Measurements from ENCODE around the gene NEK4. TPM values are rescaled to one million over a fixed set of nuclear protein-coding genes. Genes with fewer than 3 reads are reported as not detected.

NEK4 gene
- total and polyA plus RNA-seq, 2 of the 13 experiments (the other 11 are each of a cell fraction or from before 2014, with no cell fraction given) = 16.5 to 38.0 TPM

- H3K27me3 ChIP-seq (ENCODE audit: control insufficient read depth in 1 of 2, insufficient read depth in 2 of 2, low read length in 2 of 2) = no peaks in the 10 kb centered on the region
- no peaks in the 10 kb centered on the region for H4K20me1 ChIP-seq (ENCODE audit: insufficient read depth, low read length)
- FAIRE-seq = peak; percentile 54
- ChIA-PET POLR2A (interaction anchor here (1.5 kb wide), 1 partner anchor 23 kb away, joined by 4 read pairs; no protein-coding TSS in a partner anchor), CTCF (ENCODE audit: low intra/inter-chr PET ratio, low total read pairs) (no interaction called here)
- no peak for DNase-seq (ENCODE audit: low spot score)
- no peak overlapping the region for H2AFZ ChIP-seq (ENCODE audit: low read length)
- no peak overlapping the region for H3K27ac ChIP-seq (ENCODE audit: extremely low read length, insufficient read depth, low read length)
- no peak for ATAC-seq
- no peak overlapping the region for H3K4me2 ChIP-seq (ENCODE audit: low read depth, low read length)
- no TSS peak for BruUV-seq (replicated peaks)
- no peak overlapping the region for H3K4me3 ChIP-seq (replicated peaks in 1 of 3; ENCODE audit: insufficient read depth in 1 of 3, low read depth in 2 of 3, low read length in 3 of 3)
- no peaks in the 10 kb centered on the region for H3K79me2 ChIP-seq (ENCODE audit: insufficient read depth, low read length)
- WGBS (ENCODE audit: low lambda C conversion rate) = 78% methylated on average over 3 of the region's 3 CpGs
- in situ Hi-C loops (cut with HindIII; ENCODE audit: extremely low pct_ligation_motif_present, low pct_unique_long_range_greater_than_20kb) = no loop called here
- intact Hi-C loops (cut with micrococcal nuclease; ENCODE audit: unreplicated experiment) = no loop called here
- peaks cover 5 to 54% of the 10 kb centered on the region in 2 experiments; a peak in 3 of 5 replicates for H3K36me3 ChIP-seq (replicated peaks in 1 of 2; ENCODE audit: control insufficient read depth in 1 of 2, insufficient read depth in 2 of 2, low read length in 2 of 2)
- no peak overlapping the region for H3K9ac ChIP-seq (ENCODE audit: insufficient read depth, low read depth, low read length)
- H3K4me1 ChIP-seq (ENCODE audit: insufficient read depth, low read length) = peaks cover 11% of the 10 kb centered on the region
- no peaks in the 10 kb centered on the region for H3K9me3 ChIP-seq (ENCODE audit: low read length)
- TF ChIP-seq GPBP1L1 (CRISPR knock-in tag; IDR thresholded peaks at IDR 0.05) = no peak
- no peak for TF ChIP-seq E2F2 (CRISPR knock-in tag; IDR thresholded peaks at IDR 0.05; ENCODE audit: borderline replicate concordance)
- no peak for TF ChIP-seq ZNF24 (IDR thresholded peaks at IDR 0.05)
- no peak for TF ChIP-seq CCAR2 (optimal IDR thresholded peaks at IDR 0.05; ENCODE audit: low read depth, low read length)
- TF ChIP-seq FOSL2 (CRISPR knock-in tag; IDR thresholded peaks at IDR 0.05) = 0 out of 2 replicates have a peak, but pooled peaks have one; percentile 21
- TF ChIP-seq SALL1 (CRISPR knock-in tag; IDR thresholded peaks at IDR 0.05) = no peak
- TF ChIP-seq GATAD2A (CRISPR knock-in tag; IDR thresholded peaks at IDR 0.05) = peak; percentile 74
- no peak for TF ChIP-seq ZNF343 (CRISPR knock-in tag; IDR thresholded peaks at IDR 0.05)
- TF ChIP-seq CEBPB (IDR thresholded peaks at IDR 0.05; ENCODE audit: borderline replicate concordance, low read depth, low read length) = peak; percentile 10; the same call in 1 of the 2 replicates
- TF ChIP-seq MEIS1 (CRISPR knock-in tag; IDR thresholded peaks at IDR 0.05; ENCODE audit: borderline replicate concordance) = no peak
- no peak for TF ChIP-seq HINFP (CRISPR knock-in tag; IDR thresholded peaks at IDR 0.05; ENCODE audit: low read depth)
- TF ChIP-seq SAP130 (CRISPR knock-in tag; IDR thresholded peaks at IDR 0.05; ENCODE audit: low read depth) = no peak
- TF ChIP-seq REL (CRISPR knock-in tag; conservative IDR thresholded peaks at IDR 0.05) = no peak
- TF ChIP-seq ZNF567 (CRISPR knock-in tag; IDR thresholded peaks at IDR 0.05; ENCODE audit: borderline replicate concordance) = no peak
- no peak for TF ChIP-seq ZNF33A (CRISPR knock-in tag; IDR thresholded peaks at IDR 0.05; ENCODE audit: borderline replicate concordance)
- no peak for TF ChIP-seq HNRNPLL (IDR thresholded peaks at IDR 0.05; ENCODE audit: low read depth, low read length, poor library complexity, severe bottlenecking)
- TF ChIP-seq ZNF563 (CRISPR knock-in tag; IDR thresholded peaks at IDR 0.05) = no peak
- no peak for TF ChIP-seq HNRNPK (IDR thresholded peaks at IDR 0.05; ENCODE audit: low read depth, low read length, poor library complexity, severe bottlenecking)
- peak in 1 of 2 experiments; percentile 27; a peak in 1 of 4 replicates for TF ChIP-seq EP300 (IDR thresholded peaks at IDR 0.05; ENCODE audit: low read depth in 2 of 2, low read length in 2 of 2)
- TF ChIP-seq EP300 (CRISPR knock-in tag; IDR thresholded peaks at IDR 0.05; ENCODE audit: borderline replicate concordance) = peak; percentile 13; the same call in 1 of the 2 replicates
Measured at GRCh38 chr3:52752045-52752660, 18.6 kb downstream of the NEK4 start.

Measured in HepG2 (cell line).